HepG2 (cell line): ENCODE data around the gene FOXL3. TPM values are rescaled to one million over a fixed set of nuclear protein-coding genes. Genes with fewer than 3 reads are reported as not detected.
A peak's percentile ranks its signal among the peaks of the same experiment; 100 is the strongest.

Experiments
- ADNP ChIP-seq: sonication (generic); formaldehyde crosslinking; IDR thresholded peaks from 2 replicates; pipeline ENCODE4 v1.4.0; 2020; ENCODE audit warnings: missing genetic modification reagents
- ASH2L ChIP-seq: fragments of 300-600, 200-600 bp; sonication (generic); IDR thresholded peaks from 2 replicates; pipeline ENCODE4 v1.7.0; 2017; ENCODE audit warnings: low read depth, mild to moderate bottlenecking, moderate library complexity, mixed read lengths, low read length; ENCODE audit not compliant: insufficient read length
- BCL6 ChIP-seq: IDR thresholded peaks from 2 replicates; pipeline ENCODE4 v1.6.1; 2016; ENCODE audit warnings: missing genetic modification reagents, missing compliant biosample characterization
- BHLHE40 ChIP-seq: IDR thresholded peaks from 2 replicates; pipeline ENCODE4 v1.6.1; 2011; ENCODE audit warnings: low read length, improper control_type of control experiment
- CENPX ChIP-seq: sonication (generic); formaldehyde crosslinking; IDR thresholded peaks from 2 replicates; pipeline ENCODE4 v1.9.0; 2021; ENCODE audit warnings: mild to moderate bottlenecking, missing genetic modification reagents, moderate library complexity
- FOXC1 ChIP-seq: sonication (generic); formaldehyde crosslinking; IDR thresholded peaks from 2 replicates; pipeline ENCODE4 v1.8.0; 2022; ENCODE audit warnings: mild to moderate bottlenecking, missing genetic modification reagents, borderline replicate concordance
- GABPA ChIP-seq, 2 experiments: IDR thresholded peaks; 2 replicates each; pipeline ENCODE4 v1.6.1; 2011 to 2016; ENCODE audit warnings: low read depth in 2 of 2, low read length in 1 of 2, missing biosample characterization in 1 of 2, missing genetic modification characterization in 1 of 2
- HNRNPK ChIP-seq: fragments of 200-400 bp; formaldehyde crosslinking; IDR thresholded peaks from 2 replicates; pipeline ENCODE4 v1.6.1; 2018; ENCODE audit warnings: low read length, low read depth, moderate library complexity, mild to moderate bottlenecking; ENCODE audit not compliant: poor library complexity, severe bottlenecking
- NFE2 ChIP-seq: sonication (generic); formaldehyde crosslinking; IDR thresholded peaks from 2 replicates; pipeline ENCODE4 v1.4.0; 2020; ENCODE audit warnings: missing genetic modification reagents
- PHF5A ChIP-seq: IDR thresholded peaks from one replicate; pipeline ENCODE4 v1.6.1; 2018; ENCODE audit warnings: low read depth, missing genetic modification reagents; ENCODE audit not compliant: unreplicated experiment
- RBAK ChIP-seq: sonication (generic); formaldehyde crosslinking; IDR thresholded peaks from 2 replicates; pipeline ENCODE4 v1.5.1; 2020; ENCODE audit warnings: mild to moderate bottlenecking, missing genetic modification reagents
- RFXAP ChIP-seq: sonication (generic); formaldehyde crosslinking; IDR thresholded peaks from 2 replicates; pipeline ENCODE4 v1.4.0; 2020; ENCODE audit warnings: missing genetic modification reagents, borderline replicate concordance
- SALL2 ChIP-seq: sonication (generic); formaldehyde crosslinking; IDR thresholded peaks from 2 replicates; pipeline ENCODE4 v1.8.1; 2023; ENCODE audit warnings: mild to moderate bottlenecking, missing genetic modification reagents, inconsistent platforms
- SIN3A ChIP-seq: IDR thresholded peaks from 2 replicates; pipeline ENCODE4 v1.6.1; 2011; ENCODE audit warnings: low read depth, mild to moderate bottlenecking, control low read depth, low read length, borderline replicate concordance
- STAT5B ChIP-seq: sonication (generic); formaldehyde crosslinking; IDR thresholded peaks from 2 replicates; pipeline ENCODE4 v1.4.0; 2020; ENCODE audit warnings: missing genetic modification reagents
- YY1 ChIP-seq: IDR thresholded peaks from 2 replicates; pipeline ENCODE4 v1.6.1; 2011; ENCODE audit warnings: low read length, low read depth, moderate library complexity, mild to moderate bottlenecking; ENCODE audit not compliant: insufficient read depth, insufficient replicate concordance
- ZNF101 ChIP-seq: sonication (generic); formaldehyde crosslinking; IDR thresholded peaks from 2 replicates; pipeline ENCODE4 v1.4.0; 2020; ENCODE audit warnings: mild to moderate bottlenecking, low read depth, missing genetic modification reagents, borderline replicate concordance
- ZNF121 ChIP-seq: sonication (generic); formaldehyde crosslinking; IDR thresholded peaks from 2 replicates; pipeline ENCODE4 v1.5.0; 2020; ENCODE audit warnings: mild to moderate bottlenecking, missing genetic modification reagents
- ZNF253 ChIP-seq: sonication (generic); formaldehyde crosslinking; IDR thresholded peaks from 2 replicates; pipeline ENCODE4 v1.8.0; 2022; ENCODE audit warnings: mild to moderate bottlenecking, missing genetic modification reagents, borderline replicate concordance
- ZNF670 ChIP-seq: sonication (generic); formaldehyde crosslinking; IDR thresholded peaks from 2 replicates; pipeline ENCODE4 v1.8.0; 2022; ENCODE audit warnings: mild to moderate bottlenecking, missing genetic modification reagents, borderline replicate concordance
- ZNF672 ChIP-seq: sonication (generic); formaldehyde crosslinking; IDR thresholded peaks from 2 replicates; pipeline ENCODE4 v1.8.1; 2022; ENCODE audit warnings: missing genetic modification reagents
- ZNF747 ChIP-seq: sonication (generic); formaldehyde crosslinking; IDR thresholded peaks from 2 replicates; pipeline ENCODE4 v1.8.1; 2023; ENCODE audit warnings: missing genetic modification reagents, mild to moderate bottlenecking, borderline replicate concordance
- ZNF790 ChIP-seq: sonication (generic); formaldehyde crosslinking; IDR thresholded peaks from 2 replicates; pipeline ENCODE4 v1.8.0; 2022; ENCODE audit warnings: missing genetic modification reagents, mild to moderate bottlenecking, borderline replicate concordance
- polyA plus RNA-seq, 8 experiments: library from polyadenylated mRNA; depleted of rRNA in 3 of 8; stranded (reverse) in 7 of 8; unstranded in 1 of 8; fragments of >200 nt; fragmentation: Illumina TruSeq in 4 of 8; extraction: Trizol in 4 of 8; gene quantifications; 2 replicates each; pipeline versions ENCODE4 v1.2.1 to v1.2.3, GENCODE V29; 2011 to 2016; ENCODE audit warnings: low read depth in 4 of 8, missing spikeins in 1 of 8, mixed read lengths in 1 of 8; ENCODE audit not compliant: insufficient read depth in 1 of 8
- total RNA-seq, 5 experiments: library from RNA; depleted of rRNA; stranded (reverse); fragments of >200 nt; fragmentation: Illumina TruSeq; extraction: Trizol; gene quantifications; 2 replicates each; pipeline ENCODE4 v1.2.3, GENCODE V29; 2016; ENCODE audit warnings: low read depth in 1 of 5
- TF ChIP-seq, protein P1 (sequence below): sonication (generic); formaldehyde crosslinking; IDR thresholded peaks from 2 replicates; pipeline ENCODE4 v1.4.0; 2020; ENCODE audit warnings: missing genetic modification reagents, borderline replicate concordance
- TF ChIP-seq, protein P2 (sequence below): sonication (generic); formaldehyde crosslinking; IDR thresholded peaks from 2 replicates; pipeline ENCODE4 v1.4.0; 2020; ENCODE audit warnings: missing genetic modification reagents

FOXL3 gene
- total and polyA plus RNA-seq, 2 of the 13 experiments (the other 11 are each of a cell fraction or from before 2014, with no cell fraction given), result not detected

DNA sequence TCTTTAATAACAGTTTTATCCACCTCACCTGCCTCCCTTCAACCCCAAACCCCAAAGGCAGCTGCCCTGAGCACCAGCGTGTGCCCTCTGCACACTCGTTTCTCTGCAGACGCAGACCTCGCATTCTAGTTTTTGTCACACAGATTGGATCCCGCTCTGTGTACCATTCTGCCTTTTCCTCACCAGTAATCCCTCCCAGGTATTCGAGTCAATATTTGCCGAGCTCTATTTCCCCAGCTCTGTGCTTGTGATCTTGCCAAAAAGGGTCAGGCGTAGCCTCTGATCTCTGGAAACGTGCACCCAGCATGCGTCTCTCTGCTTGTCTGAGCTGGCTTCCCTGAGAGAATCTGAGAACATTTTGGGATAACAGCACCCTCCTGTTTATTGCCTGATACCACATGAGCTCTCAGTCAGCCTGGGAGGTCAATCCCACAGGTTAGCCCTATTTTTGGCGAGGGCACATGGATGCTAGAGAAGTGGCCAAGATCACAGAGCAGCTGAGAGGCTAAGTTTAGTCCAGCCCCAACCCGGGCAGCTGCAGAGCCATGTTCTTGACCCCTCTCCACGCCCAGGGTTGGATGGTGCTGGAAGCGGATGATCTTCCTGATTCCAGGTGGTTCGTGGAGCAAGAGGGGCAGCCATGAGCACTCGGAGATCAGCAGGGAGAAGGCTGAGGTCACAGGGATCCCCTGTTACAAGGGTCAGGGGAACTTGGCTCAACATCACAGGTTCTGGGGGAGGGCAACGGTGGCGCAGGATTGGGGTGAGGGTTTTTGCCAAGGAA, 29.1 kb downstream of the FOXL3 start (continued):
- TF ChIP-seq SIN3A (no peak), ZNF121 (CRISPR knock-in tag) (peak; percentile 98), ADNP (CRISPR knock-in tag) (no peak), NFE2 (CRISPR knock-in tag) (no peak), ZNF670 (no peak), RBAK (CRISPR knock-in tag) (no peak), SALL2 (no peak), YY1 (no peak), BHLHE40 (peak; percentile 88), CENPX (CRISPR knock-in tag) (no peak), PHF5A (CRISPR knock-in tag) (no peak), ZNF747 (CRISPR knock-in tag) (peak; percentile 74; the same call in 1 of the 2 replicates), BCL6 (CRISPR knock-in tag) (peak; percentile 99), ZNF101 (CRISPR knock-in tag) (no peak), RFXAP (CRISPR knock-in tag) (no peak), ZNF253 (no peak), ASH2L (no peak), ZNF672 (no peak), GABPA (IDR thresholded peaks at IDR 0.05; ENCODE audit: low read depth, low read length) (no peak), GABPA (CRISPR knock-in tag; IDR thresholded peaks at IDR 0.05; ENCODE audit: low read depth) (no peak), STAT5B (CRISPR knock-in tag) (no peak), ZNF790 (CRISPR knock-in tag) (peak; percentile 66; the same call in 1 of the 2 replicates), HNRNPK (no peak), FOXC1 (CRISPR knock-in tag) (no peak)
- TF ChIP-seq, protein P1, sequence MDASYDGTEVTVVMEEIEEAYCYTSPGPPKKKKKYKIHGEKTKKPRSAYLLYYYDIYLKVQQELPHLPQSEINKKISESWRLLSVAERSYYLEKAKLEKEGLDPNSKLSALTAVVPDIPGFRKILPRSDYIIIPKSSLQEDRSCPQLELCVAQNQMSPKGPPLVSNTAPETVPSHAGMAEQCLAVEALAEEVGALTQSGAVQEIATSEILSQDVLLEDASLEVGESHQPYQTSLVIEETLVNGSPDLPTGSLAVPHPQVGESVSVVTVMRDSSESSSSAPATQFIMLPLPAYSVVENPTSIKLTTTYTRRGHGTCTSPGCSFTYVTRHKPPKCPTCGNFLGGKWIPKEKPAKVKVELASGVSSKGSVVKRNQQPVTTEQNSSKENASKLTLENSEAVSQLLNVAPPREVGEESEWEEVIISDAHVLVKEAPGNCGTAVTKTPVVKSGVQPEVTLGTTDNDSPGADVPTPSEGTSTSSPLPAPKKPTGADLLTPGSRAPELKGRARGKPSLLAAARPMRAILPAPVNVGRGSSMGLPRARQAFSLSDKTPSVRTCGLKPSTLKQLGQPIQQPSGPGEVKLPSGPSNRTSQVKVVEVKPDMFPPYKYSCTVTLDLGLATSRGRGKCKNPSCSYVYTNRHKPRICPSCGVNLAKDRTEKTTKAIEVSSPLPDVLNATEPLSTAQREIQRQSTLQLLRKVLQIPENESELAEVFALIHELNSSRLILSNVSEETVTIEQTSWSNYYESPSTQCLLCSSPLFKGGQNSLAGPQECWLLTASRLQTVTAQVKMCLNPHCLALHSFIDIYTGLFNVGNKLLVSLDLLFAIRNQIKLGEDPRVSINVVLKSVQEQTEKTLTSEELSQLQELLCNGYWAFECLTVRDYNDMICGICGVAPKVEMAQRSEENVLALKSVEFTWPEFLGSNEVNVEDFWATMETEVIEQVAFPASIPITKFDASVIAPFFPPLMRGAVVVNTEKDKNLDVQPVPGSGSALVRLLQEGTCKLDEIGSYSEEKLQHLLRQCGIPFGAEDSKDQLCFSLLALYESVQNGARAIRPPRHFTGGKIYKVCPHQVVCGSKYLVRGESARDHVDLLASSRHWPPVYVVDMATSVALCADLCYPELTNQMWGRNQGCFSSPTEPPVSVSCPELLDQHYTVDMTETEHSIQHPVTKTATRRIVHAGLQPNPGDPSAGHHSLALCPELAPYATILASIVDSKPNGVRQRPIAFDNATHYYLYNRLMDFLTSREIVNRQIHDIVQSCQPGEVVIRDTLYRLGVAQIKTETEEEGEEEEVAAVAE (CRISPR knock-in tag), result 0 out of 2 replicates have a peak, but pooled peaks have one; percentile 46
- TF ChIP-seq, protein P2, sequence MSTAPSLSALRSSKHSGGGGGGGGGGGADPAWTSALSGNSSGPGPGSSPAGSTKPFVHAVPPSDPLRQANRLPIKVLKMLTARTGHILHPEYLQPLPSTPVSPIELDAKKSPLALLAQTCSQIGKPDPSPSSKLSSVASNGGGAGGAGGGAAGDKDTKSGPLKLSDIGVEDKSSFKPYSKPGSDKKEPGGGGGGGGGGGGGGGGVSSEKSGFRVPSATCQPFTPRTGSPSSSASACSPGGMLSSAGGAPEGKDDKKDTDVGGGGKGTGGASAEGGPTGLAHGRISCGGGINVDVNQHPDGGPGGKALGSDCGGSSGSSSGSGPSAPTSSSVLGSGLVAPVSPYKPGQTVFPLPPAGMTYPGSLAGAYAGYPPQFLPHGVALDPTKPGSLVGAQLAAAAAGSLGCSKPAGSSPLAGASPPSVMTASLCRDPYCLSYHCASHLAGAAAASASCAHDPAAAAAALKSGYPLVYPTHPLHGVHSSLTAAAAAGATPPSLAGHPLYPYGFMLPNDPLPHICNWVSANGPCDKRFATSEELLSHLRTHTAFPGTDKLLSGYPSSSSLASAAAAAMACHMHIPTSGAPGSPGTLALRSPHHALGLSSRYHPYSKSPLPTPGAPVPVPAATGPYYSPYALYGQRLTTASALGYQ, result peak; percentile 95
